Measurements from ENCODE around the gene MEGF11. TPM values are rescaled to one million over a fixed set of nuclear protein-coding genes. Genes with fewer than 3 reads are reported as not detected.
A peak's percentile ranks its signal among the peaks of the same experiment; 100 is the strongest.

The MEGF11 gene
- total RNA-seq, 4 donors from 2014 or later = not detected

GRCh38 chr15:66294157-66294931 is 40.8 kb upstream of the MEGF11 start:
- WGBS, 2 donors = 3 to 6% methylated on average over 11 to 15 of the region's 16 CpGs

DNA sequence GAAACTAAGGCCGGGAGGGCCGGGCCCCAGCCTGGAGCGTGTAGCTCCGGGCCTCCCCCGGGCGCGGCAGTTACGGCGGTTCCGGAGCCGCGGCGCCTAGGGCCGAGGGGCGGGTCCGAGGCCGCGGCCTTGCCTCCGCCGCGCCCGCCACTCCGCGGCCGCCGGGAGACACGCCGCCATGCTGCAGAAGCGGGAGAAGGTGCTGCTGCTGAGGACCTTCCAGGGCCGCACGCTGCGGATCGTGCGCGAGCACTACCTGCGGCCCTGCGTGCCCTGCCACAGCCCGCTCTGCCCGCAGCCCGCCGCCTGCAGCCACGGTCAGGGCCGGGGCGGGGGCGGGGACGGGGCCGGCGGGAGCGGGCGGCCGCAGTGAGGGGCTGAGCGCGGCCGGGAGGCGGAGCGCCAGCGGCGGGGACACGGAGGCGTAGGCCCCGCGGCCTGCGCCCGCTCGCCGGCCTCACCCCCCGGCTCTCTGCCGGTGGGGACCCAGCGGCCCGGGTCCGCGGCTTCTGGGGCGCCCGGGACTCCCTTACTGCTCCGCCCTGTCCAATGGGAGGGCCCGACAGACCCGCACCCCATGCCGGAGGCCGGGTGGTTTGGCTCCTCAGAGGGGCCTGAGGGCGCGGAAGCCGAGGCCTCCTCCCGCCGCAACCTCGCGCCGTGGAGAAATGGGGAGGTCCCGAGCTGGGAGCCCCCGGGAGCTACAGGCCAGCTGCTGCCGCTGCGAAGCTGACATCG is 40.0 kb upstream of the MEGF11 start, which contains the start of gene DIS3L:
Gene DIS3L (plus strand): TSS at position 150 of the 738 bp plus-strand sequence. CDS start 29 bp downstream, at position 179.
- no peak for DNase-seq
- no peaks in the 10 kb centered on the region for H3K27me3 ChIP-seq
- 0% methylated on average over 3 of the region's 92 CpGs; no CpG with 5 or more reads in 1 of the 2 donors for WGBS, 2 donors

More at GRCh38 chr15:66294157-66294931, 40.8 kb upstream of the MEGF11 start:
- Histone ChIP-seq H3K27me3 (no peaks in the 10 kb centered on the region), H3K36me3 (peaks cover 0 to 6% (median 5%) of the 10 kb centered on the region in 3 donors), H3K27ac (peak overlapping the region; percentile 82 to 93 (median 90)), H3K4me3 (peak overlapping the region; percentile 54 to 86 (median 72)), H3K4me1 (peaks cover 17 to 56% (median 18%) of the 10 kb centered on the region in 3 donors), H3K9me3 (no peaks in the 10 kb centered on the region)
- peak; percentile 2 for DNase-seq
- intact Hi-C loops (cut with DNase I) = no loop called here
- TF ChIP-seq POLR2A (IDR thresholded peaks at IDR 0.05) = no peak
- TF ChIP-seq, protein P1, sequence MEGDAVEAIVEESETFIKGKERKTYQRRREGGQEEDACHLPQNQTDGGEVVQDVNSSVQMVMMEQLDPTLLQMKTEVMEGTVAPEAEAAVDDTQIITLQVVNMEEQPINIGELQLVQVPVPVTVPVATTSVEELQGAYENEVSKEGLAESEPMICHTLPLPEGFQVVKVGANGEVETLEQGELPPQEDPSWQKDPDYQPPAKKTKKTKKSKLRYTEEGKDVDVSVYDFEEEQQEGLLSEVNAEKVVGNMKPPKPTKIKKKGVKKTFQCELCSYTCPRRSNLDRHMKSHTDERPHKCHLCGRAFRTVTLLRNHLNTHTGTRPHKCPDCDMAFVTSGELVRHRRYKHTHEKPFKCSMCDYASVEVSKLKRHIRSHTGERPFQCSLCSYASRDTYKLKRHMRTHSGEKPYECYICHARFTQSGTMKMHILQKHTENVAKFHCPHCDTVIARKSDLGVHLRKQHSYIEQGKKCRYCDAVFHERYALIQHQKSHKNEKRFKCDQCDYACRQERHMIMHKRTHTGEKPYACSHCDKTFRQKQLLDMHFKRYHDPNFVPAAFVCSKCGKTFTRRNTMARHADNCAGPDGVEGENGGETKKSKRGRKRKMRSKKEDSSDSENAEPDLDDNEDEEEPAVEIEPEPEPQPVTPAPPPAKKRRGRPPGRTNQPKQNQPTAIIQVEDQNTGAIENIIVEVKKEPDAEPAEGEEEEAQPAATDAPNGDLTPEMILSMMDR (IDR thresholded peaks at IDR 0.05) = no peak

GRCh38 chr15:66292571-66293418 is 39.2 kb upstream of the MEGF11 start:
- WGBS, 2 donors = 12 to 13% methylated on average over 19 to 20 of the region's 22 CpGs
- intact Hi-C loops (cut with DNase I) = no loop called here
- Histone ChIP-seq H3K4me1 (peaks cover 18 to 72% (median 23%) of the 10 kb centered on the region in 3 donors), H3K27me3 (no peaks in the 10 kb centered on the region), H3K36me3 (peaks cover 0 to 2% (median 0%) of the 10 kb centered on the region in 3 donors), H3K9me3 (no peaks in the 10 kb centered on the region), H3K4me3 (peak overlapping the region; percentile 54 to 86 (median 72)), H3K27ac (peak overlapping the region; percentile 82 to 93 (median 90))
- no peak for DNase-seq
- no peak for TF ChIP-seq POLR2A (IDR thresholded peaks at IDR 0.05)
- TF ChIP-seq, protein P1 (IDR thresholded peaks at IDR 0.05) = no peak

More for the DNA sequence above, 40.0 kb upstream of the MEGF11 start, which contains the start of gene DIS3L:
- Histone ChIP-seq H3K27ac (peak within 1 kb of the TSS; percentile 82 to 93 (median 90)), H3K36me3 (peaks cover 0 to 5% (median 0%) of the 10 kb centered on the region in 3 donors), H3K4me3 (peak within 1 kb of the TSS; percentile 54 to 86 (median 72)), H3K4me1 (peaks cover 18 to 64% (median 23%) of the 10 kb centered on the region in 3 donors), H3K9me3 (no peaks in the 10 kb centered on the region)
- TF ChIP-seq POLR2A (IDR thresholded peaks at IDR 0.05) = peak in 2 of 4 donors; percentile 50 to 68
- TF ChIP-seq, protein P1 (IDR thresholded peaks at IDR 0.05) = peak in 2 of 6 experiments; percentile 10 to 14
- intact Hi-C loops (cut with DNase I) = no loop called here

DNA sequence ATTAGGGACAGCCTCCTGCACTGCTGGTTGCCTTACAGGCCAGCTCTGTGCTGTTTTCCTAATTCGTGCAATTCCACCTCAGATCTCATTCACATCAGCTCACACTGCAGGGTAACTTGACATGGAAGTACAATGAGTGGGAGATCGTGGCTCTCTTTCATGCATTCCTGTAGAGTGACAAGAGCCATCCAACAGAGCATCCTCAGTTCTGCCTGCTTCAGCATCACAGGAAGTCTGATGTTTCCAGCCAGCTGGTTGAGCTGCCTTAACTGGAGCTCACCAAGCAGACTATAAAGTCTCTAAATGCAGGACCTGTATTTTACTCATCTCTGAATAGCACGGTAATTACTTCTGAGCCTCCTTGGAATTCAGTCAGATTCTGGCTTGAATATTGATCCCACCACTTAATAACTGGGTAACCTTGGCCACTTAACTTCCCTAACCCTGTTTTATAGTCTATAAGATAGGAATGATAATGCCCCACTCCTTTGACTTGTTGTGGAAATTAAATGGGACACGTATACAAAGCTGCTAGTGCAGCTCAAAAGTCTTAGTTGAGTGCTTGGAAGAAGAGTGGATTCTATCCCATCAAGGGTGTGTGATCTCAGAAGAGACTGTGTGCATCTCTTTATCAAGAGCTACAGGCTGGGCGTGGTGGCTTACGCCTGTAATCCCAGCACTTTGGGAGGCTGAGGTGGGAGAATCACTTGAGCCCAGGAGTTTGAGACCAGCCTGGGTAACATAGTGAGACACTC is 38.4 kb upstream of the MEGF11 start:
- H3K4me1 ChIP-seq = peaks cover 18 to 75% (median 23%) of the 10 kb centered on the region in 3 donors
- TF ChIP-seq, protein P1 (IDR thresholded peaks at IDR 0.05) = no peak
- TF ChIP-seq POLR2A (IDR thresholded peaks at IDR 0.05) = no peak
- peak overlapping the region in 1 of 4 donors; percentile 93 for H3K27ac ChIP-seq
- intact Hi-C loops (cut with DNase I) = no loop called here
- H3K9me3 ChIP-seq = no peaks in the 10 kb centered on the region
- H3K4me3 ChIP-seq = no peak overlapping the region
- no peaks in the 10 kb centered on the region for H3K36me3 ChIP-seq
- WGBS, 2 donors = 81 to 93% methylated on average over 5 to 6 of the region's 6 CpGs
- DNase-seq = no peak
- H3K27me3 ChIP-seq = no peaks in the 10 kb centered on the region
